LNCaP clone FGC (cell line): ENCODE measurements around the gene TBC1D25.
A peak's percentile ranks its signal among the peaks of the same experiment; 100 is the strongest.
"Not testable (repeated sequence)": the region's sequence is repeated elsewhere in the genome, so short reads cannot be mapped to it uniquely, and the experiment has no call there.

ENCODE experiments used
- DNase-seq: peaks from one replicate; pipeline ENCODE4 v3.0.0-alpha.2; 2011; ENCODE audit warnings: low read depth
- H3K4me3 ChIP-seq: 2 replicates; pipeline ENCODE4 v1.5.1; 2011; ENCODE audit warnings: mild to moderate bottlenecking, low read depth, low read length, control low read depth
- TF ChIP-seq, protein P1 (sequence below): IDR thresholded peaks from 2 replicates; pipeline ENCODE4 v1.5.1; 2012; ENCODE audit warnings: mild to moderate bottlenecking; ENCODE audit not compliant: control insufficient read depth, insufficient read depth; ENCODE audit errors: extremely low read depth

TBC1D25 gene

DNA sequence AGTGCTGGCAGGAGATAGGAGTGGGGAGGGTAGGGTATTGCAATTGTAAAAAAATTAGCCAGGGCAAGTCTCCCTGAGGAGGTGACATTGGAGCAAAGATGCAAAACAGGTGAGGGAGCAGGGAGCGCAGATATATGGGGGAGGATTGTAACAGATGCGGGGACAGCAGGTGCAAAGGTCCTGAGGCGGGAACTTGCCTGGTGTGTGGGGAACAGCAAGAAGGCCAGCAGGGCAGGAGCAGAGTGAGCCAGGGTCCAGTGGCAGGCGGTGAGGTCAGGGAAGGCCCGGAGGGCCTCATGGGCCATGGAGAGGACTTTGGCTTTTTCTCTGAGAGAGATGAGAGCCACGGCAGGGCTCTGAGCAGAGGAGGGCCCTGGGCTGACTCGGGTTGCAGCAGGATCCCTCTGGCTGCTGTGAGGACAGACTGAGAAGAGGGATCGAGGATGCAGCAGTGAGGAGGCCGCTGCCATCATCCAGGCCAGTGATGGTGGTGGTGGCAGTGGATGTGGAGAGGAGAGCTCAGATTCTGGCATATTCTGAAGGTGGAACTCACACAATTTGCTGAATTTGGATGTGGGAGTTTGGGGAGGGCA lies 24.6 kb upstream of the TBC1D25 start:
- TF ChIP-seq, protein P1, sequence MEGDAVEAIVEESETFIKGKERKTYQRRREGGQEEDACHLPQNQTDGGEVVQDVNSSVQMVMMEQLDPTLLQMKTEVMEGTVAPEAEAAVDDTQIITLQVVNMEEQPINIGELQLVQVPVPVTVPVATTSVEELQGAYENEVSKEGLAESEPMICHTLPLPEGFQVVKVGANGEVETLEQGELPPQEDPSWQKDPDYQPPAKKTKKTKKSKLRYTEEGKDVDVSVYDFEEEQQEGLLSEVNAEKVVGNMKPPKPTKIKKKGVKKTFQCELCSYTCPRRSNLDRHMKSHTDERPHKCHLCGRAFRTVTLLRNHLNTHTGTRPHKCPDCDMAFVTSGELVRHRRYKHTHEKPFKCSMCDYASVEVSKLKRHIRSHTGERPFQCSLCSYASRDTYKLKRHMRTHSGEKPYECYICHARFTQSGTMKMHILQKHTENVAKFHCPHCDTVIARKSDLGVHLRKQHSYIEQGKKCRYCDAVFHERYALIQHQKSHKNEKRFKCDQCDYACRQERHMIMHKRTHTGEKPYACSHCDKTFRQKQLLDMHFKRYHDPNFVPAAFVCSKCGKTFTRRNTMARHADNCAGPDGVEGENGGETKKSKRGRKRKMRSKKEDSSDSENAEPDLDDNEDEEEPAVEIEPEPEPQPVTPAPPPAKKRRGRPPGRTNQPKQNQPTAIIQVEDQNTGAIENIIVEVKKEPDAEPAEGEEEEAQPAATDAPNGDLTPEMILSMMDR = no peak
- H3K4me3 ChIP-seq = no peak overlapping the region

DNA sequence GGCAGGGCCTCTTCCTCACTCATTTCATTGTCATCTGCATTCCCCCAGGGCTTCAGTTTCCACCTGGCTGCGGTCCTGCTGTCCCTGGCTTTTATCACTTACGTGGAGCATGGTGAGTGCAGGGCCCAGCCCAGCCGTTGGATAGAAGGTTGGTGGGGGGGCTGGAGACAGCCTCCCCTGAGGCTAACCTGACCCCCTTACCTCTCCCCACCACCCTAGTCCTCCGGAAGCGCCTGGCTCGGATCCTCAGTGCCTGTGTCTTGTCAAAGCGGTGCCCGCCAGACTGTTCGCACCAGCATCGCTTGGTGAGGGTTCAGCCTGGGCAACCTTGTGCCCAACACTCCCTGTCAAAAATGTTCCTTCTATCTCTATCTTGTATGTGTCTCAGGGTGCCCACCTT lies 23.7 kb upstream of the TBC1D25 start:
- DNase-seq = no peak
- no peak overlapping the region for H3K4me3 ChIP-seq
- TF ChIP-seq, protein P1 = no peak

More for the DNA sequence above, 24.6 kb upstream of the TBC1D25 start:
- DNase-seq = no peak

DNA sequence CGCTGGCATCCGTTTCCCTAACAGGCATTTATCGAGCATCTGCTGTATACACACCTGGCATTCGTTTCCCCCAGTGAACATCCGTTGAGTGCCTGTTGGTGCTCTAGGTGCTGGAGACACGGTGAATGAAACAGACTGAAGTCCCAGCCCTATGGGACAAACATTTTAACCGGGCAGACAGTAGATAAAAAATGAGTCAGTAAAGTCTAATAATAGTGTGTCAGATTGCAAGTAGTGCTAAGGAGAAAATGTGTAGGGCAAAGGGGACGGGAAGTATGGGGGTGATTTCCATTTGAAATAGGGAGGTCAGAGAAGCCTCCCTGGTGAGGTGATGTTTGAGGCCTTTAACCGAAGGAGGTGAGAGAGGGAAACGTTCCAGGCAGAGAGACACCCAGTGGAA lies 23.2 kb upstream of the TBC1D25 start:
- H3K4me3 ChIP-seq = no peak overlapping the region
- DNase-seq = no peak
- TF ChIP-seq, protein P1 = no peak

DNA sequence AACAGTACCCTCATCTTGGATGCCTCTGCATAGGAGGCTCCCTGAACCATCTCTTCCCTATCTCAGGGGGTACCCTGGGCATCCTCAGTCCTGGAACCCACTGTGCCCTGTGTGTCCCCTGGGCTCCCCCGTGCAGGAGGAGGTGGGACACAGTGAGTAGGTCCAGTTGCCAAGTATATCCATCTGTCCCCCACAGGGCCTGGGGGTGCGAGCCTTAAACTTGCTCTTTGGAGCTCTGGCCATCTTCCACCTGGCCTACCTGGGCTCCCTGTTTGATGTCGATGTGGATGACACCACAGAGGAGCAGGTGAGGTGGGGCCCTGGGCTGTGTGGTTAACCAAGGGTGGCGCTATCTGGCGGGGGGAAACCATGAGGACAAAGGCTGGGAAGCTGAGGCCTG lies 22.5 kb upstream of the TBC1D25 start:
- no peak overlapping the region for H3K4me3 ChIP-seq
- TF ChIP-seq, protein P1 = no peak
- DNase-seq = no peak

DNA sequence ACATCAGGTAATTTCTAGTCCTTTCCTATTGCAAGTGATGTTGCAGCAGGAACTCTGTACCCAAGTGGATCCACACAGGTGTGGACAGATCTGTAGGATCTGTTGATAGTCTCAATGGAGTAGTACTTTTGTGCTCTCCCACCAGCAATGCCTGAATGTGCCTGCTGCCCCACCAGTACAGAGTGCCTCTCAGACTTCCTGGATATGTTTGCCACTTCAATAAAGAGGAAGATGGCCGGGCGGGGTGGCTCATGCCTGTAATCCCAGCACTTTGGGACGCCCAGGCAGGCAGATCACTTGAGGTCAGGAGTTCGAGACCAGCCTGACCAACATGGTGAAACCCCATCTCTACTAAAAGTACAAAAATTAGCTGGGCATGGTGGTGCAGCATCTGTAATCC lies 20.0 kb upstream of the TBC1D25 start:
- H3K4me3 ChIP-seq, DNase-seq: not testable (repeated sequence)

DNA sequence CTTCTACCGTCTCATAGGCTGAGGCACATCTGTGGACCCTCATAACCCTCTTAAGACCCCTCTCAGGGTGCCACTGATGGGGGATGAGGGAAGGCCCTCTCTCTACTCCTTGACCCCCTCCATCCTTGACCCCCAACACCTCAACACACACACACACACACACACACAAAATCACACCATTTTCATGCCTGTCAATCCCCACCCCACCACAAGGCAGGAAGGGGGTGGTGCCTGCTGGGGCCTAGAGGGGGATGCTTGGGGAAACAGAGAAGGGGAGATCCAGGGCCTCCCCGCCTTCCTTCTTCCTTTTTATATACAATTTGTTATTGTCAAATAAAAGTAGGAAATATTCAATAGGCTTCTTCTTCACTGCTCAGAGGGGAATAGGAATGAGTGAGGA lies 19.1 kb upstream of the TBC1D25 start:
- TF ChIP-seq, protein P1 = no peak
- DNase-seq = no peak
- H3K4me3 ChIP-seq = no peak overlapping the region

DNA sequence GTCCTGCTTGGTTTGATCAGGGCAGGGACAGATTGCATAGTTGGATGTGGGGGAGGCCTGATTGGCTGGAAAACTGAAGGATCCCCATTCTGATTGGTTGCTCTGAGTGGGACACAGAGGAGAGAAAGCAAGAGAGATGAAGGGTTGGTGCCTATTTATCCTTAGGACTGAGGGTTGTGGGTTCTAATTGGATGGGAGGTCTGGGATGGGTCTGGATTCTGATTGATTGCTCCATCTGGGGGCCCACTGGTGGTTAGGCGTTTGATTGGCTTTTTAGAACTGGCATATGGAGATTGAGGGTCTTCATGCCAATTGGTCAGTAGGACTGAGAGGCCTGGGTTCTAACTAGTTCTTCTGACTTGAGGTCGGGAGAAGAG lies 18.6 kb upstream of the TBC1D25 start:
- no peak for DNase-seq
- peak overlapping the region; percentile 63 for H3K4me3 ChIP-seq
- TF ChIP-seq, protein P1 = no peak
